MG63 (cell line): ENCODE results near the gene HEXA. TPM values are rescaled to one million over a fixed set of nuclear protein-coding genes. Genes with fewer than 3 reads are reported as not detected.
A peak's percentile ranks its signal among the peaks of the same experiment; 100 is the strongest.

ENCODE experiments used
- DNase-seq: peaks from one replicate; pipeline ENCODE4 v3.0.0-alpha.2; 2020
- H3K27me3 ChIP-seq: fragments of 250-450 bp; sonication (Bioruptor Pico); 2 replicates; pipeline ENCODE4 v1.5.1; 2020; ENCODE audit warnings: mild to moderate bottlenecking, moderate library complexity
- H3K36me3 ChIP-seq: fragments of 250-450 bp; sonication (Bioruptor Pico); 2 replicates; pipeline ENCODE4 v1.5.1; 2020; ENCODE audit warnings: mild to moderate bottlenecking, moderate library complexity
- H3K4me3 ChIP-seq: fragments of 250-450 bp; sonication (Bioruptor Pico); 2 replicates; pipeline ENCODE4 v1.5.1; 2020; ENCODE audit warnings: mild to moderate bottlenecking, moderate library complexity
- H3K9me3 ChIP-seq: fragments of 250-450 bp; sonication (Bioruptor Pico); 2 replicates; pipeline ENCODE4 v1.5.1; 2020; ENCODE audit warnings: mild to moderate bottlenecking, moderate library complexity
- total RNA-seq: library from RNA; depleted of rRNA; stranded (reverse); fragments of >200 nt; shearing (Covaris generic); gene quantifications from 2 replicates; pipeline ENCODE4 v1.2.3, GENCODE V29; 2014; ENCODE audit warnings: low replicate concordance; rRNA removed

The HEXA gene
- total RNA-seq, 1 experiment from 2014 or later: 153 TPM

- Histone ChIP-seq H3K4me3 (no peak overlapping the region), H3K9me3 (no peaks in the 10 kb centered on the region), H3K36me3 (no peaks in the 10 kb centered on the region), H3K27me3 (no peaks in the 10 kb centered on the region; the same call in 1 of the 2 replicates)
- no peak for DNase-seq
Measured at GRCh38 chr15:72313448-72313840, 62.4 kb downstream of the HEXA start.

- Histone ChIP-seq H3K27me3 (no peaks in the 10 kb centered on the region; the same call in 1 of the 2 replicates), H3K4me3 (no peak overlapping the region), H3K36me3 (no peaks in the 10 kb centered on the region), H3K9me3 (no peaks in the 10 kb centered on the region)
- DNase-seq: peak; percentile 74
Measured at GRCh38 chr15:72312605-72313447, 63.0 kb downstream of the HEXA start.

GRCh38 chr15:72307026-72307425 is 68.8 kb downstream of the HEXA start:
- DNase-seq: no peak
- H3K4me3 ChIP-seq: no peak overlapping the region

GRCh38 chr15:72306211-72306785 is 69.5 kb downstream of the HEXA start:
- H3K9me3 ChIP-seq: no peaks in the 10 kb centered on the region
- no peak overlapping the region for H3K4me3 ChIP-seq
- no peaks in the 10 kb centered on the region for H3K36me3 ChIP-seq
- H3K27me3 ChIP-seq: no peaks in the 10 kb centered on the region
- DNase-seq: no peak

More at GRCh38 chr15:72307026-72307425, 68.8 kb downstream of the HEXA start:
- Histone ChIP-seq H3K36me3 (no peaks in the 10 kb centered on the region), H3K9me3 (no peaks in the 10 kb centered on the region), H3K27me3 (no peaks in the 10 kb centered on the region)

GRCh38 chr15:72304596-72304995 is 71.2 kb downstream of the HEXA start:
- no peaks in the 10 kb centered on the region for H3K9me3 ChIP-seq
- DNase-seq: no peak
- H3K4me3 ChIP-seq: no peak overlapping the region
- H3K27me3 ChIP-seq: no peaks in the 10 kb centered on the region
- H3K36me3 ChIP-seq: no peaks in the 10 kb centered on the region

- H3K36me3 ChIP-seq: no peaks in the 10 kb centered on the region
- no peaks in the 10 kb centered on the region for H3K27me3 ChIP-seq
- DNase-seq: no peak
- H3K4me3 ChIP-seq: no peak overlapping the region
- H3K9me3 ChIP-seq: no peaks in the 10 kb centered on the region
Measured at GRCh38 chr15:72302955-72303354, 72.9 kb downstream of the HEXA start.

Other genes with a start within 250 kb of the HEXA start
- not detected in 2 replicates for gene GRAMD2A, start 178.2 kb downstream of the HEXA start, total RNA-seq
- 3,484 and 3,839 TPM in 2 replicates for gene PKM, start 144.8 kb downstream of the HEXA start, total RNA-seq
- 16.3 and 28.4 TPM in 2 replicates for gene PARP6, start 103.5 kb downstream of the HEXA start, total RNA-seq
- 1.1 TPM in 1 of 2 replicates, not detected in the other for gene CELF6, start 55.9 kb downstream of the HEXA start, total RNA-seq
- gene TMEM202, start 22.3 kb upstream of the HEXA start, total RNA-seq: not detected in 2 replicates
- 19.7 and 62.6 TPM in 2 replicates for gene ARIH1, start 98.3 kb upstream of the HEXA start, total RNA-seq